ENCODE data around the gene C2orf66.

DNA sequence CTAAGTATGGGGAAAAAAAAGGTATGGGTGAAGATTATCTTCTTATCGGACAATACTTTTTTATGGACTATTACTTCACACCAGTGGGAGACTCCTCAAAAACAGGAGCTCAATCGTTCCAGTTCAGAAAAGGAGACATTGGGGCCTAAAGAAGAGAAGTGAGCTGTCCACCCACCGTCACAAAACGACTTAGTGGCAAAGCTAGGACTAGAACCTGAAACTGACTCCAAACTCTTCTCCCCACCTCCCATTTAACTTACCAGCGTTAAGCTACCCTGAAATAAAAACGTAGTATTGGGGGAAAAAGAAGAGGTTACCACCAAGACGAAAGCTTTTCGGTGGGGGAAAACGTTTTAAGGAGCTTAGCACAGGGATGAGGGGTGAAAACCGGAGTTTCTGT lies 10.2 kb downstream of the C2orf66 start:
- TF ChIP-seq, protein P1, sequence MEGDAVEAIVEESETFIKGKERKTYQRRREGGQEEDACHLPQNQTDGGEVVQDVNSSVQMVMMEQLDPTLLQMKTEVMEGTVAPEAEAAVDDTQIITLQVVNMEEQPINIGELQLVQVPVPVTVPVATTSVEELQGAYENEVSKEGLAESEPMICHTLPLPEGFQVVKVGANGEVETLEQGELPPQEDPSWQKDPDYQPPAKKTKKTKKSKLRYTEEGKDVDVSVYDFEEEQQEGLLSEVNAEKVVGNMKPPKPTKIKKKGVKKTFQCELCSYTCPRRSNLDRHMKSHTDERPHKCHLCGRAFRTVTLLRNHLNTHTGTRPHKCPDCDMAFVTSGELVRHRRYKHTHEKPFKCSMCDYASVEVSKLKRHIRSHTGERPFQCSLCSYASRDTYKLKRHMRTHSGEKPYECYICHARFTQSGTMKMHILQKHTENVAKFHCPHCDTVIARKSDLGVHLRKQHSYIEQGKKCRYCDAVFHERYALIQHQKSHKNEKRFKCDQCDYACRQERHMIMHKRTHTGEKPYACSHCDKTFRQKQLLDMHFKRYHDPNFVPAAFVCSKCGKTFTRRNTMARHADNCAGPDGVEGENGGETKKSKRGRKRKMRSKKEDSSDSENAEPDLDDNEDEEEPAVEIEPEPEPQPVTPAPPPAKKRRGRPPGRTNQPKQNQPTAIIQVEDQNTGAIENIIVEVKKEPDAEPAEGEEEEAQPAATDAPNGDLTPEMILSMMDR (IDR thresholded peaks at IDR 0.05 in 4 of 5, conservative IDR thresholded peaks at IDR 0.05 in 1 of 5): no peak
- TF ChIP-seq POLR2A (IDR thresholded peaks at IDR 0.05): no peak

Data from gastrocnemius medialis (tissue), 4 donors.